ENCODE data around the gene EFTUD2. TPM values are rescaled to one million over a fixed set of nuclear protein-coding genes. Genes with fewer than 3 reads are reported as not detected.
A peak's percentile ranks its signal among the peaks of the same experiment; 100 is the strongest.

Gene EFTUD2
- total RNA-seq, 4 donors from 2014 or later = 65.0 to 116 (median 81.3) TPM

DNA sequence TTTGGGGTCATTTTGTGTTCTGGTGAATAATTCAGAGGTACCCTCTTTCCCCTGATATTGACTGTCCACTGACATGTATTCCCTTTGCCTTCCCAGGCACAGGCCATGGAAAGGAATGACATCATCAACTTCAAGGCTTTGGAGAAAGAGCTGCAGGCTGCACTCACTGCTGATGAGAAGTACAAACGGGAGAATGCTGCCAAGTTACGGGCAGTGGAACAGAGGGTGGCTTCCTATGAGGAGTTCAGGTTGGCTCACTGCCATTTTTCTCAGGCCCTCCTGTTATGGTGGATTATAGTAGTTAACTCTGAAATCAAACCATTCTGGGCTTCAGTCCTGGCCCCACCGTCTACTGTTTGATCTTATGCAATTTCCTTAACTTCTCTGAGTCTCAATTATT lies 1.6 kb upstream of the EFTUD2 start:
- ATAC-seq = no peak
- H3K27me3 ChIP-seq = no peaks in the 10 kb centered on the region
- no peak overlapping the region for H3K4me3 ChIP-seq
- H3K36me3 ChIP-seq = no peaks in the 10 kb centered on the region
- in situ Hi-C loops (cut with MboI; ENCODE audit: low sequenced_read_pairs in 4 of 4) (loop anchor here in 2 of 4 donors (25.0 kb wide), 2 partner anchors 211 to 236 kb away; partner anchors contain the start of genes ACBD4 (in 1 of the 2), HEXIM1 (in 1 of the 2) and PLCD3 (in 1 of the 2)), intact Hi-C loops (cut with DNase I; ENCODE audit: low total_unique reads) (no loop called here)
- DNase-seq = no peak
- H3K27ac ChIP-seq = no peak overlapping the region
- no peak for TF ChIP-seq POLR2A (IDR thresholded peaks at IDR 0.05)
- TF ChIP-seq, protein P1, sequence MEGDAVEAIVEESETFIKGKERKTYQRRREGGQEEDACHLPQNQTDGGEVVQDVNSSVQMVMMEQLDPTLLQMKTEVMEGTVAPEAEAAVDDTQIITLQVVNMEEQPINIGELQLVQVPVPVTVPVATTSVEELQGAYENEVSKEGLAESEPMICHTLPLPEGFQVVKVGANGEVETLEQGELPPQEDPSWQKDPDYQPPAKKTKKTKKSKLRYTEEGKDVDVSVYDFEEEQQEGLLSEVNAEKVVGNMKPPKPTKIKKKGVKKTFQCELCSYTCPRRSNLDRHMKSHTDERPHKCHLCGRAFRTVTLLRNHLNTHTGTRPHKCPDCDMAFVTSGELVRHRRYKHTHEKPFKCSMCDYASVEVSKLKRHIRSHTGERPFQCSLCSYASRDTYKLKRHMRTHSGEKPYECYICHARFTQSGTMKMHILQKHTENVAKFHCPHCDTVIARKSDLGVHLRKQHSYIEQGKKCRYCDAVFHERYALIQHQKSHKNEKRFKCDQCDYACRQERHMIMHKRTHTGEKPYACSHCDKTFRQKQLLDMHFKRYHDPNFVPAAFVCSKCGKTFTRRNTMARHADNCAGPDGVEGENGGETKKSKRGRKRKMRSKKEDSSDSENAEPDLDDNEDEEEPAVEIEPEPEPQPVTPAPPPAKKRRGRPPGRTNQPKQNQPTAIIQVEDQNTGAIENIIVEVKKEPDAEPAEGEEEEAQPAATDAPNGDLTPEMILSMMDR (IDR thresholded peaks at IDR 0.05 in 4 of 5, conservative IDR thresholded peaks at IDR 0.05 in 1 of 5) = no peak
- no peaks in the 10 kb centered on the region for H3K9me3 ChIP-seq
- H3K4me1 ChIP-seq = peaks cover 20 to 23% of the 10 kb centered on the region in 2 donors

DNA sequence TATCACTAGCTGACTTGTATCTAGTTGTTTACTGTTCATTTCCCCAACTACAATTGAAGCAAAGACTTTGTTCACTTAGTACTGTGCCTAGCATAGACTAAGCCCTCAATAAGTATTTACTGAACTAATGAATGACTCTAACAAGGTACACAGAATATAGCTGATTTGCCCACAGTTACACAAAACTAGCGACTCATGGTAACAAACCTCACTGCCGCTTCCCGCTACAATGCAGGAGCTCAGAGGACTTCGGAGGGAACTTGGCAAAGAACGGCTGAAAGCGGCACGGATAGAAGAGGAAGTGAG lies 524 bp downstream of the EFTUD2 start:
- no peaks in the 10 kb centered on the region for H3K9me3 ChIP-seq
- in situ Hi-C loops (cut with MboI; ENCODE audit: low sequenced_read_pairs in 4 of 4) (no loop called here), intact Hi-C loops (cut with DNase I; ENCODE audit: low total_unique reads) (loop anchor here (5.0 kb wide), 1 partner anchor 49 kb away; the partner anchor contains the start of gene KIF18B)
- ATAC-seq (no peak), DNase-seq (peak in 1 of 2 donors; percentile 24)
- peaks cover 0 to 11% of the 10 kb centered on the region in 2 donors for H3K36me3 ChIP-seq
- H3K27me3 ChIP-seq = no peaks in the 10 kb centered on the region
- peaks cover 20 to 23% of the 10 kb centered on the region in 2 donors for H3K4me1 ChIP-seq
- no peak for TF ChIP-seq POLR2A (IDR thresholded peaks at IDR 0.05)
- TF ChIP-seq, protein P1 (IDR thresholded peaks at IDR 0.05 in 4 of 5, conservative IDR thresholded peaks at IDR 0.05 in 1 of 5) = no peak
- H3K4me3 ChIP-seq = peak overlapping the region; percentile 74 to 92 (median 83)
- peak overlapping the region; percentile 91 to 99 (median 96) for H3K27ac ChIP-seq

DNA sequence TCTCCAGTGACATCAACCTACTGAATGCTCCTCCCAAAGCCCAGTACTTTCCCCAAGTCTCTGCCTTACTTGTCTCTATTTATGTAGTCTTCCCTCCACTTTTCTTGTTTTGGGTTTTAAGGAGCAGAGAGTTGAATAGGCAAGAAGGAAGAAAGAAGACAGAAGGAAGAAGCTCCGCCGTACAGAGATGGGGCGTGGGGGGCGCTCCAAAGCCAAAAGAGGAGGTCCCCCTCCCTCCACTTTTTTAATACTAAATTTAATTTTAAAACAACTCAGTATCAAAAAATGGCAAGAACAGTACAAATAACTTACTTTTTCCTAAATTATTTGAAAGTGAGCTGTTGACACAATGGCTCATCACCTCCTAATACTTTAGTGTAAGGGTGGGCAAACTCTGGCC lies 4.6 kb downstream of the EFTUD2 start:
- Histone ChIP-seq H3K27ac (no peak overlapping the region), H3K4me1 (peaks cover 15 to 17% of the 10 kb centered on the region in 2 donors), H3K9me3 (no peaks in the 10 kb centered on the region), H3K4me3 (no peak overlapping the region), H3K36me3 (peaks cover 0 to 31% of the 10 kb centered on the region in 2 donors), H3K27me3 (no peaks in the 10 kb centered on the region)
- intact Hi-C loops (cut with DNase I; ENCODE audit: low total_unique reads) = loop anchor here (5.0 kb wide), 1 partner anchor 53 kb away; the partner anchor contains the start of gene KIF18B
- ATAC-seq (no peak), DNase-seq (no peak)
- in situ Hi-C loops (cut with MboI; ENCODE audit: low sequenced_read_pairs in 4 of 4) = no loop called here
- TF ChIP-seq, protein P1 (IDR thresholded peaks at IDR 0.05 in 4 of 5, conservative IDR thresholded peaks at IDR 0.05 in 1 of 5) = no peak
- TF ChIP-seq POLR2A (IDR thresholded peaks at IDR 0.05) = no peak

DNA sequence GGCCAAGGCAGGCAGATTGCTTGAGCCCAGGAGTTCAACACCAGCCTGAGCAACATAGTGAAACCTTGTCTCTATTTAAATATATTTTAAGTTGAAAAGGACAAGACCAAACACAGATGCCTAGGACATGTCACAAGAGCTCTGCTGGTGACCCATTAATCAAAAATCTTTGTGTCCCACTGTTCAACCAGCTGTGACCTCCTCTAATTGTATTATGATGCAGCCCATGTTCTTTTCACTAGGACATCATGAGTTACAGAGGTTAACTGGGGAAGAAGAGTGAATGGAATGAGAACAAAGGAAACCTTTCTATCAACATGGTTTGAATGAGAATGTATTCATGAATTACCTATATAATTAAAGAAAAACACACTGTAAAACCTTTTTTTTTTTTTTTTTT lies 7.0 kb downstream of the EFTUD2 start:
- H3K36me3 ChIP-seq = peaks cover 0 to 31% of the 10 kb centered on the region in 2 donors
- no peaks in the 10 kb centered on the region for H3K27me3 ChIP-seq
- H3K27ac ChIP-seq = no peak overlapping the region
- intact Hi-C loops (cut with DNase I; ENCODE audit: low total_unique reads) (no loop called here), in situ Hi-C loops (cut with MboI; ENCODE audit: low sequenced_read_pairs in 4 of 4) (no loop called here)
- no peak for DNase-seq
- TF ChIP-seq, protein P1 (IDR thresholded peaks at IDR 0.05 in 4 of 5, conservative IDR thresholded peaks at IDR 0.05 in 1 of 5) = no peak
- no peak for TF ChIP-seq POLR2A (IDR thresholded peaks at IDR 0.05)
- no peak for ATAC-seq
- no peaks in the 10 kb centered on the region for H3K9me3 ChIP-seq
- H3K4me1 ChIP-seq = peaks cover 0 to under 1% of the 10 kb centered on the region in 2 donors
- H3K4me3 ChIP-seq = no peak overlapping the region

DNA sequence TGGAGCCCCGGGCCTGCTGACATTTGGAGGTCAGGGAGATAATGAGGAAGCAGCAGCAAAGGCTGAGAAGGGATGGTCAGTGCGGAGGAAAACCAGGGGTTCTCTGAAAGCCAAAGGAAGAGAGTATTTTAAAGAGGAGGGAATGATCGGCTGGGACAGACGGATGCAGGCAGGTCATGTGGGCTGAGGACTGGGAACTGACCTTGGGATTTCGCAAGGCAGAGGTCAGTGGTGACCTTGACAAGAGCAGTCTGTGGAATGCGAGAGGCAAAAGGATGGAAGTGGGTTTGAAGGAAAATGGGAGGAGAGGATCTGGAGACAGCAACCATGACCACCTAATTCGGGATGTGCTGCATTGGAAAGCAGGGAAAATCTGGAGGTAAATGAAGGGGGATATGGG lies 10.2 kb downstream of the EFTUD2 start:
- Histone ChIP-seq H3K9me3 (no peaks in the 10 kb centered on the region), H3K27ac (no peak overlapping the region), H3K4me3 (no peak overlapping the region), H3K4me1 (no peaks in the 10 kb centered on the region), H3K36me3 (peaks cover 0 to 49% of the 10 kb centered on the region in 2 donors), H3K27me3 (no peaks in the 10 kb centered on the region)
- ATAC-seq = no peak
- TF ChIP-seq, protein P1 (IDR thresholded peaks at IDR 0.05 in 4 of 5, conservative IDR thresholded peaks at IDR 0.05 in 1 of 5) = no peak
- TF ChIP-seq POLR2A (IDR thresholded peaks at IDR 0.05) = no peak
- intact Hi-C loops (cut with DNase I; ENCODE audit: low total_unique reads) (no loop called here), in situ Hi-C loops (cut with MboI; ENCODE audit: low sequenced_read_pairs in 4 of 4) (no loop called here)
- no peak for DNase-seq

Data from gastrocnemius medialis (tissue), 4 donors.